A549 (cell line): ENCODE measurements around the gene TMEM145. TPM values are rescaled to one million over a fixed set of nuclear protein-coding genes. Genes with fewer than 3 reads are reported as not detected.

Experiments used
- ATAC-seq, 2 experiments: fragments of 200-7000 bp in 1 of 2; fragments of >200 bp in 1 of 2; cut with Nextera tagmentation in 1 of 2; cut with Tn5 transposase in 1 of 2; 3 replicates each; pipeline versions ENCODE4 v1.8.0 to v1.9.1; 2018 to 2020; ENCODE audit warnings: mild to moderate bottlenecking in 1 of 2, moderate library complexity in 1 of 2
- CTCF ChIA-PET: fragments of 300-600 bp; sonication (Branson Sonifier 250); formaldehyde crosslinking; extraction: SDS; loops from one replicate; lab custom pipeline; 2021; ENCODE audit warnings: antibody characterized with exemption, inconsistent platforms; lab: Yijun Ruan, JAX
- POLR2A ChIA-PET: fragments of 350-600 bp; formaldehyde crosslinking; extraction: SDS; loops from one replicate; lab custom pipeline; 2021; ENCODE audit warnings: antibody characterized with exemption, inconsistent platforms; lab: Yijun Ruan, JAX
- DNase-seq, 2 experiments: peaks; one replicate each; pipeline versions ENCODE4 v3.0.0 to v3.0.0-alpha.2; 2011 to 2016; ENCODE audit warnings: low read depth in 1 of 2, low spot score in 1 of 2
- FAIRE-seq: peaks from 2 replicates; lab custom pipeline; 2011; peaks lifted over from hg19 to GRCh38; lab: Jason Lieb, UNC
- H3K27ac ChIP-seq, 2 experiments: fragments of >200 bp; sonication (Bioruptor Twin); formaldehyde crosslinking; 3 replicates each; pipeline ENCODE4 v1.5.1; 2016 to 2017
- H3K4me1 ChIP-seq: fragments of >200 bp; sonication (Bioruptor Twin); formaldehyde crosslinking; 3 replicates; pipeline ENCODE4 v1.6.1; 2016
- H3K4me2 ChIP-seq: fragments of >200 bp; sonication (Bioruptor Twin); formaldehyde crosslinking; 3 replicates; pipeline ENCODE4 v1.6.1; 2016
- H3K4me3 ChIP-seq: fragments of >200 bp; sonication (Bioruptor Twin); formaldehyde crosslinking; 3 replicates; pipeline ENCODE4 v1.5.1; 2016
- H3K9me3 ChIP-seq: fragments of >200 bp; sonication (Bioruptor Twin); formaldehyde crosslinking; 3 replicates; pipeline ENCODE4 v1.6.1; 2016
- EHMT2 ChIP-seq: fragments of 200-600 bp; sonication (generic); IDR thresholded peaks from 2 replicates; pipeline ENCODE4 v1.6.1; 2016; ENCODE audit warnings: antibody characterized with exemption, low read depth, mild to moderate bottlenecking, moderate library complexity
- FOXS1 ChIP-seq: fragments of 250-450 bp; sonication (Bioruptor Pico); IDR thresholded peaks from 2 replicates; pipeline ENCODE4 v1.5.0; 2020; ENCODE audit warnings: mild to moderate bottlenecking, moderate library complexity
- NPAS2 ChIP-seq: fragments of 250-450 bp; sonication (Bioruptor Pico); IDR thresholded peaks from 2 replicates; pipeline ENCODE4 v1.8.0; 2022; ENCODE audit warnings: mild to moderate bottlenecking, moderate library complexity, borderline replicate concordance
- PHF8 ChIP-seq: fragments of 200-600 bp; sonication (generic); IDR thresholded peaks from 2 replicates; pipeline ENCODE4 v1.6.1; 2016; ENCODE audit warnings: low read depth, mild to moderate bottlenecking, antibody characterized with exemption, moderate library complexity, borderline replicate concordance
- POLR2A ChIP-seq: IDR thresholded peaks from 2 replicates; pipeline ENCODE4 v1.6.1; 2012; ENCODE audit warnings: mild to moderate bottlenecking, low read length
- RARB ChIP-seq: fragments of 250-450 bp; sonication (Bioruptor Pico); IDR thresholded peaks from 2 replicates; pipeline ENCODE4 v1.8.0; 2021; ENCODE audit warnings: mild to moderate bottlenecking, moderate library complexity
- WGBS: methylation state at CpG from one replicate; pipeline ENCODE4 v1.1.6; 2017; ENCODE audit errors: missing lambda C conversion rate; 5-methylcytosine and 5-hydroxymethylcytosine counted together
- polyA plus RNA-seq, 4 experiments: library from polyadenylated mRNA; depleted of rRNA in 3 of 4; stranded (reverse); fragments of >200 nt; fragmentation: RNase III in 1 of 4; extraction: RNeasy Plus Mini Kit Qiagen cat#74134 plus additional on column Dnase treatment in 1 of 4; gene quantifications; 2 replicates in 3 of 4; 3 replicates in 1 of 4; pipeline ENCODE4 v1.2.3, GENCODE V29; 2011 to 2017
- small RNA-seq, 6 experiments: library from RNA; depleted of rRNA; stranded (forward); fragments of <200 nt; gene quantifications; one replicate each; pipeline ENCODE3, GENCODE V24; 2012
- TF ChIP-seq, protein P1 (sequence below): fragments of >200 bp; sonication (Bioruptor Twin); formaldehyde crosslinking; IDR thresholded peaks from 2 replicates; pipeline ENCODE4 v1.6.1; 2016

Gene TMEM145
- polyA plus RNA-seq, 2 of the 4 experiments (the other 2 are of a cell fraction), result 0.71 to 3.6 TPM

DNA sequence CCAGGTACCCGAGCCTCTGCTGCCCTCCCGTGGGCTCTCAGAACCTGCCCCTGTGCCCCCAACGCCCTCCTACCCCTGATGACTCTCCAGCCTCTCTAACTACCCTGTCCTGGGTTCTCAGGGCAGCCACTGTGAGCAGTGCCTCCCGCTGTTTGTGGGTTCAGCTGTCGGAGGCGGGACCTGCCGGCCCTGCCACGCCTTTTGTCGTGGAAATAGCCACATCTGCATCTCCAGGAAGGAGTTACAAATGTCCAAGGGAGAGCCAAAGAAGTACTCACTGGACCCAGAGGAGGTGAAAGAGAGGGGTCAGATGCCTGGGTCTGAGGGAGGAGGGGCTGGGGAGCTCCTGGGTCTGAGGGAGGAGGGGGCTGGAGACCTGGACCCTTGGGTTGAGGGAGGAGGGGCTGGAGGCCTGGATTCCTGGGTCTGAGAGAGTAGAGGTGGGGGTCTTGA lies 57.0 kb downstream of the TMEM145 start:
- H3K4me1 ChIP-seq, result no peaks in the 10 kb centered on the region
- POLR2A ChIA-PET, result interaction anchor here (1.5 kb wide), 1 partner anchor 27 kb away, joined by 7 read pairs; no protein-coding TSS in a partner anchor
- WGBS, result 70% methylated on average over 9 of the region's 9 CpGs
- CTCF ChIA-PET, result interaction anchor here (0.6 to 4.0 kb wide), 12 partner anchors 10 to 255 kb away, joined by 3 to 21 read pairs (median 4); no protein-coding TSS in a partner anchor
- ATAC-seq (peak in 1 of 2 experiments; percentile 5; a peak in 1 of 6 replicates), DNase-seq (no peak), FAIRE-seq (no peak)
- H3K27ac ChIP-seq, result no peak overlapping the region
- H3K4me2 ChIP-seq, result no peak overlapping the region
- TF ChIP-seq NPAS2 (CRISPR knock-in tag) (no peak), EHMT2 (no peak), PHF8 (no peak), FOXS1 (CRISPR knock-in tag) (no peak)
- no peak overlapping the region for H3K4me3 ChIP-seq
- H3K9me3 ChIP-seq, result 0 out of 3 replicates have a peak, but pooled peaks cover 3% of the 10 kb centered on the region

DNA sequence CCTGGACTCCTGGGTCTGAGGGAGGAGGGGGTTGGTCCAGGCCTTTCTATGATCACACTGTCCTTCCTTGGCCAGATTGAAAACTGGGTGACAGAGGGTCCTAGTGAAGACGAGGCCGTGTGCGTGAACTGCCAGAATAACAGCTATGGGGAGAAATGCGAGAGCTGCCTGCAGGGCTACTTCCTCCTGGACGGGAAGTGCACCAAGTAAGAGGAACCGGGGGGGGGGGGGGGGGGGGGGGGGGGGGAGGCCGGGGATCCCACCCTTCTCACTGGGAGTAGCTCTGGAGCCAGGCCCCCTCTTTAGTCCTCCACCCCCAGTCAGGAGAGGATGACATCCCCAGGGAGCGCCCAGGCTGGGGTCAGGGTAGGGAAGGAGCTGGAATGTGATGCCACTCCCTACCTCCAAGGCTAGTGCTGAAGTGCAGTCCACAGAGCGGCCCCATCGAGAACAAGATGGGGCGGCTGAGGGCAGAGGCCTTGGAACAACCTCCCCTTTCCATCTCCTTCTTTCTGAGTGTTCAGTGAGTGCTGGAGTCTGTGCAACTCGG lies 57.6 kb downstream of the TMEM145 start:
- Histone ChIP-seq H3K4me3 (no peak overlapping the region), H3K27ac (no peak overlapping the region), H3K9me3 (0 out of 3 replicates have a peak, but pooled peaks cover 3% of the 10 kb centered on the region), H3K4me2 (no peak overlapping the region), H3K4me1 (no peaks in the 10 kb centered on the region)
- CTCF ChIA-PET, result interaction anchor here (0.7 to 4.0 kb wide), 12 partner anchors 10 to 70 kb away, joined by 3 to 21 read pairs (median 4); no protein-coding TSS in a partner anchor
- POLR2A ChIA-PET, result interaction anchor here (1.5 kb wide), 1 partner anchor 26 kb away, joined by 7 read pairs; no protein-coding TSS in a partner anchor
- FAIRE-seq (no peak), DNase-seq (no peak), ATAC-seq (no peak)
- WGBS, result 77% methylated on average over 11 of the region's 12 CpGs
- TF ChIP-seq, protein P1, sequence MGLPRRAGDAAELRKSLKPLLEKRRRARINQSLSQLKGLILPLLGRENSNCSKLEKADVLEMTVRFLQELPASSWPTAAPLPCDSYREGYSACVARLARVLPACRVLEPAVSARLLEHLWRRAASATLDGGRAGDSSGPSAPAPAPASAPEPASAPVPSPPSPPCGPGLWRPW, result no peak
- TF ChIP-seq RARB (CRISPR knock-in tag), result no peak
- no peak for TF ChIP-seq POLR2A

Small RNA genes within 50 kb of the gene (small RNA-seq; reads per million reads assigned to genes)
- gene MIR8077, result 0 reads per million in 6 experiments

Other genes starting within 250 kb of the TMEM145 start
- 0.22 and 0.42 TPM in 2 replicates for gene GRIK5, start 243.1 kb upstream of the TMEM145 start, polyA plus RNA-seq (2011; rRNA removed)
- 0.30 to 0.54 TPM (median 0.45 TPM) in 3 replicates for gene GRIK5, start 243.1 kb upstream of the TMEM145 start, polyA plus RNA-seq (2017; fragmentation: RNase III; extraction: RNeasy Plus Mini Kit Qiagen cat#74134 plus additional on column Dnase treatment)
- 11.3 and 16.9 TPM in 2 replicates for gene ZNF574, start 237.1 kb upstream of the TMEM145 start, polyA plus RNA-seq (2011; rRNA removed)
- gene ZNF574, start 237.1 kb upstream of the TMEM145 start, polyA plus RNA-seq (2017; fragmentation: RNase III; extraction: RNeasy Plus Mini Kit Qiagen cat#74134 plus additional on column Dnase treatment), result 20.9 to 21.8 TPM (median 21.1 TPM) in 3 replicates
- gene POU2F2, start 180.9 kb upstream of the TMEM145 start, polyA plus RNA-seq (2011; rRNA removed), result 0.15 and 0.16 TPM in 2 replicates
- 0.24 to 0.49 TPM (median 0.28 TPM) in 3 replicates for gene POU2F2, start 180.9 kb upstream of the TMEM145 start, polyA plus RNA-seq (2017; fragmentation: RNase III; extraction: RNeasy Plus Mini Kit Qiagen cat#74134 plus additional on column Dnase treatment)
- gene DEDD2, start 95.6 kb upstream of the TMEM145 start, polyA plus RNA-seq (2011; rRNA removed), result 30.8 and 37.9 TPM in 2 replicates
- gene DEDD2, start 95.6 kb upstream of the TMEM145 start, polyA plus RNA-seq (2017; fragmentation: RNase III; extraction: RNeasy Plus Mini Kit Qiagen cat#74134 plus additional on column Dnase treatment), result 39.7 to 54.1 TPM (median 43.2 TPM) in 3 replicates
- gene ZNF526, start 93.0 kb upstream of the TMEM145 start, polyA plus RNA-seq (2011; rRNA removed), result 7.1 and 8.7 TPM in 2 replicates
- gene ZNF526, start 93.0 kb upstream of the TMEM145 start, polyA plus RNA-seq (2017; fragmentation: RNase III; extraction: RNeasy Plus Mini Kit Qiagen cat#74134 plus additional on column Dnase treatment), result 12.2 to 12.9 TPM (median 12.6 TPM) in 3 replicates
- gene GSK3A, start 70.7 kb upstream of the TMEM145 start, polyA plus RNA-seq (2011; rRNA removed), result 55.2 and 79.7 TPM in 2 replicates
- gene GSK3A, start 70.7 kb upstream of the TMEM145 start, polyA plus RNA-seq (2017; fragmentation: RNase III; extraction: RNeasy Plus Mini Kit Qiagen cat#74134 plus additional on column Dnase treatment), result 81.0 to 85.1 TPM (median 84.0 TPM) in 3 replicates
- gene ERF, start 58.2 kb upstream of the TMEM145 start, polyA plus RNA-seq (2011; rRNA removed), result 71.9 and 103 TPM in 2 replicates
- gene ERF, start 58.2 kb upstream of the TMEM145 start, polyA plus RNA-seq (2017; fragmentation: RNase III; extraction: RNeasy Plus Mini Kit Qiagen cat#74134 plus additional on column Dnase treatment), result 107 to 123 TPM (median 120 TPM) in 3 replicates
- gene CIC, start 44.1 kb upstream of the TMEM145 start, polyA plus RNA-seq (2011; rRNA removed), result 7.2 and 7.7 TPM in 2 replicates
- 46.8 to 56.4 TPM (median 53.1 TPM) in 3 replicates for gene CIC, start 44.1 kb upstream of the TMEM145 start, polyA plus RNA-seq (2017; fragmentation: RNase III; extraction: RNeasy Plus Mini Kit Qiagen cat#74134 plus additional on column Dnase treatment)
- 1.1 and 1.3 TPM in 2 replicates for gene PRR19, start 11.2 kb upstream of the TMEM145 start, polyA plus RNA-seq (2011; rRNA removed)
- gene PRR19, start 11.2 kb upstream of the TMEM145 start, polyA plus RNA-seq (2017; fragmentation: RNase III; extraction: RNeasy Plus Mini Kit Qiagen cat#74134 plus additional on column Dnase treatment), result 3.4 to 4.5 TPM (median 4.2 TPM) in 3 replicates
- gene PAFAH1B3, start 10.7 kb upstream of the TMEM145 start, polyA plus RNA-seq (2011; rRNA removed), result 79.7 and 101 TPM in 2 replicates
- gene PAFAH1B3, start 10.7 kb upstream of the TMEM145 start, polyA plus RNA-seq (2017; fragmentation: RNase III; extraction: RNeasy Plus Mini Kit Qiagen cat#74134 plus additional on column Dnase treatment), result 135 to 151 TPM (median 144 TPM) in 3 replicates
- gene MEGF8, start 12.3 kb downstream of the TMEM145 start, polyA plus RNA-seq (2011; rRNA removed), result 8.9 and 10.4 TPM in 2 replicates
- 22.4 to 27.2 TPM (median 25.8 TPM) in 3 replicates for gene MEGF8, start 12.3 kb downstream of the TMEM145 start, polyA plus RNA-seq (2017; fragmentation: RNase III; extraction: RNeasy Plus Mini Kit Qiagen cat#74134 plus additional on column Dnase treatment)
- gene CNFN, start 77.0 kb downstream of the TMEM145 start, polyA plus RNA-seq (2011; rRNA removed), result 5.1 and 11.9 TPM in 2 replicates
- gene CNFN, start 77.0 kb downstream of the TMEM145 start, polyA plus RNA-seq (2017; fragmentation: RNase III; extraction: RNeasy Plus Mini Kit Qiagen cat#74134 plus additional on column Dnase treatment), result 33.2 to 44.6 TPM (median 33.6 TPM) in 3 replicates
- 1.6 and 2.6 TPM in 2 replicates for gene LIPE, start 114.1 kb downstream of the TMEM145 start, polyA plus RNA-seq (2011; rRNA removed)
- gene LIPE, start 114.1 kb downstream of the TMEM145 start, polyA plus RNA-seq (2017; fragmentation: RNase III; extraction: RNeasy Plus Mini Kit Qiagen cat#74134 plus additional on column Dnase treatment), result 2.5 to 3.2 TPM (median 2.7 TPM) in 3 replicates
- gene CXCL17, start 129.6 kb downstream of the TMEM145 start, polyA plus RNA-seq (2011; rRNA removed), result 0.13 and 0.14 TPM in 2 replicates
- not detected in 3 replicates for gene CXCL17, start 129.6 kb downstream of the TMEM145 start, polyA plus RNA-seq (2017; fragmentation: RNase III; extraction: RNeasy Plus Mini Kit Qiagen cat#74134 plus additional on column Dnase treatment)
- 8.9 and 10.1 TPM in 2 replicates for gene CEACAM1, start 215.2 kb downstream of the TMEM145 start, polyA plus RNA-seq (2011; rRNA removed)
- 0.43 to 0.88 TPM (median 0.52 TPM) in 3 replicates for gene CEACAM1, start 215.2 kb downstream of the TMEM145 start, polyA plus RNA-seq (2017; fragmentation: RNase III; extraction: RNeasy Plus Mini Kit Qiagen cat#74134 plus additional on column Dnase treatment)